Measurements from ENCODE around the gene ACOX3.

Gene ACOX3

DNA sequence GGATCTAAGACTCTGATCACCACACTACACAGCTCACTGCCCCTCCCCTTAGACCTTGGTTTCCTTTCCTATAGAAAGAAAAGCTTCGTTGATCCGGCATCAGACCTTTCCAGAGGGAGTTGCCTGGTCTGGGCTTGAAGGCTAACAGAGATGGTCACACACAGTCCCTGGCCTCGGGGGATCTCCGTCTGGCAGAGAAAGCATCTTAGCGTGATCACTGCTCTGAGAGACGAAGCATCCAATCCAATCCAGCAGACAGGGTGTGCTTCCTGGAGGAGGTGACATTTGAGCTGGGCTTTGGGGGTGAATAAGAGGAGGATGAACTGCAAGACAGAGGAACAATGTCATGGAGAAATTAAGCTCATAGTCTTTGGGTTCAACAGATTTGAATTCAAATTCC, 121.5 kb downstream of the ACOX3 start:
- DNase-seq: no peak

DNA sequence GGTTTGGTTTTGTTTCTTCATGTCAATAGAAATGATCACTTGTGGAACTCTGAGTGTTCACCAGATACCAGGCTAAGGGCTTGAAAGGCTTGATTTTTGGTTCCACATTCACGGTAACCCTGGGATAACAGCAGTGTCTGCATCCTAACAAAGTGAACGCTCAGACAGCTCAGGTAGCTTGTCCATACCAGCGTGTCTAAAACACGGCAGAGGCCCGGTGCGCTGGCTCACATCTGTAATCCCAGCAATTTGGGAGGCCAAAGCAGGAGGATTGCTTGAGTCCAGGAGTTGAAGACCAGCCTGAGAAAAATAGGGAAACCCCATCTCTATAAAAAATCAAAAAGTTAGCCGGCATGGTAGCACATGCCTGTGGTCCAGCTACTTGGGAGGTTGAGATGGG, 122.0 kb downstream of the ACOX3 start:
- no peak for DNase-seq

GRCh38 chr4:8317474-8317873, 123.0 kb downstream of the ACOX3 start:
- DNase-seq: no peak

- DNase-seq: no peak
These were observed 123.6 kb downstream of the ACOX3 start for GRCh38 chr4:8316911-8317351.

Measured in CD4-positive, alpha-beta T cell treated with Interleukin-17A for 4 hours (primary cell).